HuH-7 (cell line): ENCODE data around the gene CCDC88C.

Experiments
- DNase-seq: peaks from one replicate; pipeline ENCODE4 v3.0.0; 2011; ENCODE audit warnings: low spot score

The CCDC88C gene

DNA sequence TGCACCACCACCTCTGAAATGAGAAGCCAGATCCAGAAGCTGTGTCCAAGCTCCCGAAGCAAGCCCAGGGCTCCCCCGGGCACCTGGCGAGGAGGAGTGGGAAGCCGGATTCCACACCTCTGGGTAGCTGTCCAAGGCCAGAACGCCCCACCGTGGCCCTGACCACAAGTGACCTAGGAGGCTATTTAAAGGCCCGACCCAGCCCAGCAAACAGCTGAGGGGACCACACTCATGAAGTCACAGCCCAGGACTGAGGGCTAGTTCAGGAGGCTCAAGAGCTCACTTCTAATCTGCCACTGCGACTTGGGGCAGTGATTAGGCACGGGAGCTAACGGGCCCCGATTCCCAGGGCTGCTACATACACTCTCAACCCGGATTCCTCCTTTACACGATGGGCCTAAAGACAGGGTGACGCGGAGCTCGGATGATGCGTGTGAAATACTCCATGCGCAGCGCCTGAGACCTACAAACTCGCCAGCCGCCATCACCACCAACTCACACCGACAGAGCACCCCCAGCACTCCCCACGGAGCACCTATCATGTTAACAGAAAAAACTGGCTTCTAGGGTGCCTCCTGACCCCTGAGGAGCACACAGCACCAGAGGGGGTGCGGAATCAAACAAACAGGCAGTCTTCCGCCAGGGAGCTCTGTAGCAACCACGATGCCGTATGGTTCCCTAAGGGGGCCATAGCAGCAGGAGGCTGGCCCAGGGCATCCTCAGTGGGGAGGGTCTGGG lies 89.1 kb downstream of the CCDC88C start:
- no peak for DNase-seq

DNA sequence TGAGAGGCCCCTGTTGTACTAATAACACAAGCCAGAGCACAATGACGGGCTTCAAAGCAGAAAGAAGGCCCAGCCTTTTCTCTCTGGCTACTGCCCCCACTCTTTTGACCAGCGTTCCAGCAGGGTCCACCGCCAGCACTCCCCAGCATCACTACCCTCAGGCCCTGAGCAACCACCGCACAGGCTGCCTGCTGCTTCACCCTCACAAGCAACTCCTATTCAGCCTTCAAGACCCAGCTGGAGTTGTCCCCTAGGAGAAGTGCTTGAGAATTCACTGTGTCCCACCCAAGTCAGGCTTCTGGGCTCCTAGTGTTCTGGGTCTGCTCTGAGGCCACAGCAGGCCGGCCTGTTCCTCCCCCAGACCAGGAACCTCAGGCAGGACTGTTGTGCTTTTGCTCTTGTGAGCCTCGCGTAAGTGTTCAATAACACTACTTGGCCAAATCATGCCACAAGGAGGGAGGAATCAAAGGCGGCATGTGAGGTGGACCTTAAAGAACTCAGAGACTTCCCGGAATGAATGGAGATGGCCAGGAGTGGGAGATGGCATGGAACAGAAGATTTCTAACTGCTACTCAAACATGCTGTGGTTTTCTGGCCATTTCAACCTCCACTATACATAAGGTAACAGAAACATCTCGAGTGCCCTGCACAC lies 89.8 kb downstream of the CCDC88C start:
- DNase-seq = no peak

DNA sequence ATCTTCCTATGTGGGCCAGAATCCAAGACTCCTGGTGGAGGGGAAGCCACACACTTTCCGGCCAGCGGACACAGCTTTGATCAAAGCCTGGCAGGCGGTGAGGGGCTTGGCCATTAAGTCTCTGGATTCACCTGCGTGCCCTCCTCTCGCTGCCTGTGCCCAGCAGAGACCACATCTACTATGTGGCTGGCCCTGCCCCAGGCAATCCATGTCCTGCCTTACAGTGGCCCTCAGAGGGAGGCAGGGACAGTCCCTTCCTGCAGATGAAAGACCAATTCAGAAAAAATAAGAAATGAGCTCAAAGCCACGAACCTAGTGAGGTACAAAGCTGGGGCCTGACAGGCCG lies 90.4 kb downstream of the CCDC88C start:
- DNase-seq = no peak

DNA sequence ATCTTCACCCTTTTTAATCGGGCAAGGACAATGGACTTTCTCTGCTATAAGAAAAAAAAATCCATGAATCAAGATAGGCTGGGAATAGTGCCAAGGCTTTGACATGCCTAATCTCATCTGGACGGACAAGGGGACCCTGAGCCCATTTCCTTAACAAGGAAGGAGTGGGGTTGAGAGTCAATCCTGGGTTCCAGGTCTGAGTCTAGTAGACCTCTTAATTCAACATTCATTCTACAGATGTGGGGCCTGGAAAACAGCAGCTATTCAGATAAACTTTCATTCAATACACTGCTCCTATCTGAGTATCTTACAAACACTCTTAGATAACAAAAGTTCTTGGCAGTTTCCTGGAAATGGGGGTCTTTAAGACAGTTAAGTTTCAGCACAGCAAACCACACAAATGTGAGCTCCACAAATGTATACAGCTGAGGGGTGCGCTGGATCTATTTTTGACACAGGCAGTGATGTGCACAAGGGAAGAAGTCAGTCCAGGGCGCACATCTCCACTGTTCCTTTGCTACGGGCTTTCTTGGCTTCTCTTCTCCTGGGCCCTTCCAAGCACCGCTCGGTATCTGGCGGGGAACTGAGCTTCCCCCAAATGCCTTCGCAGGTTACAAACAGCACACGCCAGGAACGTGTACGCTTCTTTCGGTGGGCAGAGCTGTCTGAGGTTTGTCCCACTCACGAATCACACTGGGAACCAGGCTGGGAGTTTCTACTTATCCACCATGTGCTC lies 90.9 kb downstream of the CCDC88C start:
- no peak for DNase-seq

DNA sequence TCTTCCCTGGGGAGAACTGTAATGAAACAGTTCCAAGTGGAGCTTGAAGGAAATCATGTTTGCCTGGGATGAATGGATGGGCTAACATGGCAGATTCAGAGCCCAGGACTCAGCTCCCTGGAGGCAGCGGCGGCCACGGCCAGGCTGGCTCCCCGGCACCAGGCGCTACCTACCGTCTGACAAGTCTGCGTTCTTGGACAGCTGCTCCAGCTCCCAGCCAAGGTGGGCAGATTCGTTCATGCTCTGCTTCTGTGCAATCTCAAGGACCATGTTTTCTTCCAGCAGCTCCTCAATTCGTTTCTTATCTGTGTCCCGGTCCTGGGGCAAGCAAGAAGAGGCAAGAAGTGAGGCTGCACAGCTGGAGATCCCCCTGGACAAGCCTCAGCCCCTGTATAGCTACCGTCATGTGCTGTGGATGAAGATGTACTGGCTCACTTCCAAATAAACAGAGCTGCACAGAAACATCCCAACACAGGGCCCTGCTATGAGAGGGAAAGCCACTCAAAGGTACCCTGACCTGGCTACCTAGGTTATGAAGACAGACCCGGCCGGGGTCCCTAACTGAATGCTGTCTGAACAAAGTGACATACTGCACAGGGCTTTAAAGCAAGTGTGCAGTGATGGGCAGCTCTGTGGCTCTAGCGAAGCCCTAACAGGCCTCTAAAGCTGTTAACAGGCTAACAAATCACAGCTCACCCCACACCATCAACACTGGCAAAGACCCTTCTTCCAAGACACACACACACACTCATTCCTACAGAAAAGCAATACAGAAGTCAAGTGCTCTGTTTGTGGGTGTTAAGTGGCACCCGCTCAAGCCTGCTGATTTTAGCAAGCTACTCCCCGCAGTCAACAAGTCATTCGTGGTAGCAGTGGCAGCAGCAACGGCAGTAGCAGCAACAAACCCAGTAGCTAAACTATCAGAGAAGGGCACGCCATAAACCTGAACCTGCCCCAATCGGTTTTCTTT lies 92.7 kb downstream of the CCDC88C start:
- no peak for DNase-seq

DNA sequence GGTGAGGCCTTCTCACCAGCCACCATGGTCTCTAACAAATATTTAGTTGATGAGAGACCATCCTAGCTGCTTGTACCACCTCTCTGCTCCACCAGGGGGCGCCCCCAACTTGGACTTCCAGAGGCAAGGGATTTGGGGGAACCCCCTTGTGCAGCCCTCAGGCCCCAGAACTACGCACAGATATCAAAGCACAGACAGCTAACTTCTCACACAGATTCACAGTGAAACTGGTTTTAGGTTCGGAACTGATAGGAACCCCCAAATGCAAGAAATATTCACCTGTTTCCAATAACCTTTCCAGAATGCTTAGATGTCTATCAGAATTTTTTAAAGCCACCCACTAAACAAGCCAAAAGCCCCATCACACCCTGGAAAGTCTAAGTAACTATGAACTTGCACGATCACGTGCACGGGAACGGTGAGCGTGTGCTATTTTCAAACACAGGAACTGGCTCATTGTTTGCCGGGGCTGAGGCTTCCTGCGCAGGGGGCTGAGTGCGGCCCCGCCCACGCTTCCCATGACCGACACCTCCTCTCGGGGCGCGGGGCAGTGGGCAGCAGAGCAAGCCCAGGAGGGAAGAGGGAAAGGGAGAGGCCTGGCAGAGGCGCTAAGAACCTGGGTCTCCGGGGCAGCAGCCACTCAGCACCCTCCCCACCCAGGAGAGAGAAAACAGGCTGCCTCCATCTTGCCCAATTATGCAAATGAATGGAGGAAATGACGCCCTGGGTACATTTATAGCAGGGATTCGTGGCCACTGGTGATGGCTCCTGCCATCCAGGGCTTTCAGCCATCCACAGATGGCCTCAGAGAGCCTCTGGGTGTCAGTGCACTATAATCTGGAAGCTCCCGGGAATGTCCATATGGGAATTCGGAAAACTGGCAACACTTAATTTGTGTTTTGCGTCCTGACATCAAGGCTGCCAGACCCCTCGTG lies 93.7 kb downstream of the CCDC88C start:
- peak; percentile 68 for DNase-seq

DNA sequence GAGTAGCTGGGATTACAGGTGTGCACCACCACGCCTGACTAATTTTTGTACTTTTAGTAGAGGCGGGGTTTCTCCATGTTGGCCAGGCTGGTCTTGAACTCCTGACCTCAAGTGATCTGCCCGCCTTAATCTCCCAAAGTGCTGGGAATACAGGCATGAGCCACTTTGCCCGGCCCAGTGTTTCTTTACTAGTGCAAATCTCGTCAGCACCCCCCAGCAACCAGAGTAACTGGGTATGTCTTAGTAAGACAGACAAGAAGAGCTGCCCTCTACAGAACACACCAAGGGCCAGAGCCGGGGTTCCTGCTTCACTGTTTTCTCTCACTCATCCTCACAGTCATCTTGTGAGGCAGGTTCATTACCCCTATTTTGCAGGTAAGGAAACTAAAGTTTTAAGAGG lies 94.6 kb downstream of the CCDC88C start:
- DNase-seq = no peak

DNA sequence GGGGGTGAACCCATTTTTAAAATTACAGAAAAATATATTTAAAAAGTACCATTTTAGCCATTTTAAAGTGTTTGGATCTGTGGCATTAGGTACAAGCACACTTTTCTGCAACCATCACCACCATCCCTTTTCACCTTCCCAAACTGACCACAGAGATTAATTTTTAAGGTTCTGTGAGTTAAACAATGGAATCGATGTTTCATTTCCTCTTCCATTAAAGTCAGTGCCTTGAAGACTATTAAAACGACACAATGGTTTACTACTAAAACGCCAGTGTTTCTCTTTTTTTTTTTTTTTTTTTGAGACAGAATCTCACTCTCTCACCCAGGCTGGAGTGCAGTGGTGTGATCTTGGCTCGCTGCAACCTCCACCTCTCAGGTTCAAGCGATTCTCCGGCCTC lies 95.0 kb downstream of the CCDC88C start:
- no peak for DNase-seq

DNA sequence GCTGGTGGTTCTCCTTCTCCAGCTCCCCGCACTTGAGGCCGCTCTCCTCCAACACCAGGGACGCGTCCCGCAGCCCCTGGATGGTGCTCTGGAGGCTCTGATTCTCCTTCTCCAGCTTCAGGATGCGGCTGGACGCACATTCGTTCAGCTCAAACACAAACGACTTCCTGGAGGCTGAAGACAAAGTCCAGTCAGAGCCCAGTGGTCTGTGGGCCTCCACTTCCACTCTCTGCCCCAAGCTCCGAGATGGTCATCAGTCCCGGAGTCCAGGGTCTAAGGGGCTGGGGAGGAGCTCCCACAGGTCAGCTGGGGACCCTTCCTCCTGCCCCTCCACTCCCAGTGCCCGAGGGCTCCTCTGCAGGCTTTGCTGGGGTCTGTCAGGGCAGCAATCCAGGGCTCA lies 96.5 kb downstream of the CCDC88C start:
- DNase-seq = no peak

DNA sequence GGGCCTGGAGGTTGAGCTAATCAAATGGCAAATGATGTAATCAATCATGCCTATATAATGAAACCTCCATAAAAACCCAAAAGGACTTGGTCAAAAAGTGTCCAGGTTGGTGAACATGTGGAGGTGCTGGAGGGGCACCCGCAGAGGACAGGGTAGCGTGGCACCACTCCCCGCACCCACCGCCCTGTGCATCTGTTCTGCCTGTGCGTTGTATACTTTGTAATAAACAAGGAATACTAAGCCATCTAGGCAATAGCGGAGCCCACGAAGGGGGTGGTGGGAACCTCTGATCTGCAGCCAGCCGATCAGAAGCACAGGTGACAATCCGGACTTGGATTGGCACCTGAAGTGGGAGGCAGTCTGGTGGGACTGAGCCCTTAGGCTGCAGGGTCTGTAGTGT lies 97.4 kb downstream of the CCDC88C start:
- DNase-seq = no peak

DNA sequence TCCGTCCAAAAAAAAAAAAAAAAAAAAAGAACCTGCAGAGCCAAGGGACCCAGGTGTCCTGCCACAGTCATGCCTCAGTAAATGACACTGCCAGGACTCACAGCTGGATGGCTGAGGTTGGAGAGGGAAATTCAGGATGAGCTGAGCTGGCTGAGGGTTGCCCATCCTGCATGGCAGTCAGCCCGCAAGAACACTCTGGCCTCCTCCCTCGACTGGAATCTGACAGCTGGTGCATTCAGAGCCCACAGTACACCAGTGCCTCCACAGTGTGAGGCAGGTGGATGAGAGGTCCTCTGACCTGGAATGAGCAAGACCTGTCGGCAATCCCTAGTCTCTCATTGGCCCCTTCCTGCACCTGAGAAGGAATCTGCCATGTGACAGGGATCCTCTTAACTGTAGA lies 98.7 kb downstream of the CCDC88C start:
- no peak for DNase-seq

DNA sequence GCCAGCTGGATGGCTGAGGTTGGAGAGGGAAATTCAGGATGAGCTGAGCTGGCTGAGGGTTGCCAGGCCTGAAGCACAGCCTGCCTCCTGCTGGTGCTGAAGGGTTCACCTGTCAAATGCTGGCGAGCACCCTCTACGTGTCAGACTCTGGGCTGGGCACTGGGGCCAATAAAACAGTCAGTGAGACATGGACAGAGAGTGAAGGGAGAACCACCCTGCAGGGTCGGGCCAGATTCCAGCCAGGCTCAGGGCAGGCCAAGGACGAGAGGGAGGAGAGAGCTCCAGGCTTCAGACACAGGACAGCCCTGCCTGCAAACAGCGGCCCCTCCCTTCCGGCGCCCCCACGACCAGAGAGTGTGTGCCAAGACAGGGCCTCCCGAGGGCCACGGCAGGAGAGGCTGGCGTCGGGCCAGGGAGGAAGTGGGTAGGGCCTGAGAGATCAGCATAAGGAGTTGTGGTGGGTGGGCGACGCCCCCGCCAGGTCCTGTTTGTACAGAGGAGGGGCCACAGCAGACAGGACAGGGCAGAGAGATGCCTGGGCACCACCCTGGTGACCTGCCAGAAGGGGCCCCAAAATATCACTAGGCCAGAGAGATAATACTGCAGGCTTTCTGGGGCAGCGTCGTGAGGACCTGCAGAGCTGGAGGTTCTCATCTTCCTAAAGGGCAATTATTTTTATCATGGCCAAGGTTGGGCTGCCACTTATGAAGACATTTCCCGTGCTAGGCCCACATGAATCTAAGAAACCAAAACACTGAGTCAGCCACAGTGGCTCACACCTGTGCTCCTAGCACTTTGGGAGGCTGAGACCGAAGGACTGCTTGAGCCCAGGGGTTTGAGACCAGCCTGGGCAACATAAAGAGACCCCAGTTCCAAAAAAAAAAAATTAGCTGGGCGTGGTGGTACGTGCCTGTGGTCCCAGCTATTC lies 100.0 kb downstream of the CCDC88C start:
- no peak for DNase-seq

DNA sequence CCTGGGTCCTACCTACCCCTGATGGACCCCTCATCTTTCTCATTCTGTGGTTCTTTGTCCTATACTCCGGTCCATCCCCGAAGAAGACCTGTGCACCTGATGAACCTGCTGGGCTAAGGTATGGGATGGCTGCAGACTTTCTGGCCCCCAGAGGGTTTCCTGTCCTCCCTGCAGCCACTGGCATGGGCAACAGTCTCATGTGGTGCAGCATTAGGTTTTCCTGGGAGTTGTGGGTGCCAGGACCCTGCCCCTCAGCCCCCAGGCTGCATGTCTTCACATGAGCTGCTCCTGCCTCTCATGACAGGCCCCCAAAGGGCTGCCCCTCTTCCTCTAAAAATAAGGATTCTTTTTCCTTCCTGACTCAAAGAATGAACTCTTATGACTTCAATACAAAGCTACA lies 100.9 kb downstream of the CCDC88C start:
- DNase-seq = no peak

DNA sequence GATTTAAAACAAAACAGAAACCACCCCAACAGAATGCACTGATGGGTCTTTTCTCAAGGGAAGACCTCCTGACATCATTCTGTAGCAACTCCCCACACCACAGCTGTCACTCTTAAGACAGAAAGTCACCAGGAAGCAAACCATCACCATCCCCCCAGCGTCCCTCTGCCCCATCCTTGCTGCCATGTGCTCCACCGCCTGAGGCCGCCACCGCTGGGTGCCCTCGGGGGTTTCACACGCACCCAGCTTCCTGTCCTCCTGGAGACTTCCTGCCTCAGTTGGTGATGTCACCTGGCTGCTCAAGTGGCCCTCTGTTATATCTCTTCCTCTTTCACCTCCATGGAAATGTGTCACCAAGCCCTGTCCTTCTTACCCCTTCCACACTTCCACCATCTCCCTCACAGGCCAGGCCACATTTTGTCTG lies 101.8 kb downstream of the CCDC88C start:
- no peak for DNase-seq

DNA sequence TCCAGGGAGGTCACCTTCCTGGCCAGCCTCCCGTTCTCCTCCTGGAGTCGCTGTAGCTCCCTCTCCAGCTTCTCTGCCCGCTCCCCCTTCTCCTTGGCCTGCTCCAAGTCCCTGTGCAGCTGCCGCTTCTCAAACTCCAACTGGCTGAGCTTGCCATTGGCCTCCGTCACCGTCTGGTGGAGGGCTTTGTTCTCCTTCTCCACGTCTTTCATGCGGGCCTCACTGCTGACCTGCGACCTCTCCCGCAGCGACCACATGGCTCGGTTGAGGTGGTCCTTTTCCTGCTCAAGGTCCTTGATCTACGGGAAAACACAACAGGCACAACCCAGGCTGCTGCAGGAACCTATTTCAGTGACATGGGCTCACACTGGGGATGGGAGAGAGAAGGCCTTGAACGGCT lies 103.8 kb downstream of the CCDC88C start:
- no peak for DNase-seq

DNA sequence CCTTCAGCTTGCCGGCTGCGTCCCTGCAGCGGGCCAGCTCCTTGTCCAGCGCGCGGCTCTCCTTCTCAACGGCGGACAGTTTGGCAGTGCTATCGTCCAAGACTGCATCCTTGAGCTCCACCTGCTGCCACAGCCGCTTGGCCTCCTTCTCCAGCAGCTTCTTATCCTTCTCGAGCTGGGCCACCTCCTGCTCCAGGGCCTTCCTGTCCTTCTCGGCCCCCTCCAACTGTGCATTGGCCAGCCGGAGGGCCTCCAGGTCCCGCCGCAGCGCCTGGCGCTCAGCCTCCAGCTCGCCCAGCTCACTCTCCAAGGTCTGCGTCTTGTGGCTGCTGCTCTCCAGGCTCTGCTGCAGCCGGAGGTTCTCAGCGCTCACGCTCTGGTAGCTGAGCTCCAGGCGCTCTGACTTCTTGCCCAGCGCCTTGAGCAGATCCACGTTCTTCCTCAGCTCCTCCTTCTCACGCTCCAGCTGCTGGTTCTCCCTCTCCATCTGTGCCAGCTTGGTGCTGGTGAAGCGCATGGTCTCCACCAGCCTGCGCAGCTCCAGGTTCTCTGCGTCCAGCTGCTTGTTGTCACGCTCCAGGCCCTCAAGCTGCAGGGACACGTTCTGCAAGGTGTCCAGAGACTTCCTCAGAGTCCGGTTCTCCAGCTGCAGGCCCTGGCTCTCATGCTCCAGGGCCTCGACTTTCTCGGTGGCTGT lies 104.3 kb downstream of the CCDC88C start:
- DNase-seq = no peak

DNA sequence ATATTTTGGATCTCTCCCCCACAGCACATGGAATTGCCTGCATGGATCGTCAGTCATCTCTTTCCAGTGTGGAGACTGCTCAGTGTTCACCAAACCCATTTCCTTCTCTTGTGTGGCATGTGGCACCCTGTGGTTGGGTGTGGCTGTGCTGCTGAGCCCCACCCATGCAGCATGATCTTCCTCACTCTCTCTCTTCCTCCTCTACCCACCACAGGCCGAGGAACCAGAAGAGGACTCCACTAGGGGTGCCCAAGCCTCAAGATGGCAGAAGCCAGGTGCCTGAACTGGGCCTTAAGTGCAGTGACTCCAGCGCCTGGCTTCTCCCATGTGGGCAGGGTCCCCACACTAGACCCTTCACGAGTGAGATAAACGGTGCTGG lies 106.3 kb downstream of the CCDC88C start:
- no peak for DNase-seq

DNA sequence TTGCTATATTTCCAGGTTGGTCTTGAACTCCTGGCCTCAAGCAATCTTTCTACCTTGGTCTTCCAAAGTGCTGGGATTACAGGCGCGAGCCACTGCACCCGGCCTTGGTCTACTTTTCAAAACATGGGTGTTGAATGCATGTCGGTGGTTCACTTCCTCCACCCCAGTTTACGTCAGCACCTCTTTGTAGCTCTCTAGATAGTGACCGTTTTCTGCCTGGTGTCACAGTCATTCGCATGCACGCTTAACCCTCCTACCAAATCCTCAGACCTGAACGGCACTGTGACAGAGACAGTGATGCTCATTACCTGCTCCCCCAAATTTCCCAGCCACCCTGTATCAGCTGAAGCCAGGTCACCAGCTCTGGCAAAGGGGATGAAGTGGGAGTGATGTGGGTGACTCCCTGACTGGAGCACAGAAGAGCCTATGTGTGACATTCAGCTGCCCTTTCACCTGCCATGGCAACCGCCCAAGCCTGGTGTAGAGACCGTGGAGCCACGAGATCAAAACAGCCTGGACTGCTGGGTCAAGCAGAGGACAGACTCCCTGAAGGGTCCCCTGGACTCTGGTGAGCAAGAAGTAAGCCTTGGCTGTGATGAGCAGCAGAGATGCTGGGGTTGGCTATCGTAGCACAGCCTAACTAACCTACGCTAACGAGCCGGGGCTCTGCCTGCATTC lies 106.9 kb downstream of the CCDC88C start:
- no peak for DNase-seq

DNA sequence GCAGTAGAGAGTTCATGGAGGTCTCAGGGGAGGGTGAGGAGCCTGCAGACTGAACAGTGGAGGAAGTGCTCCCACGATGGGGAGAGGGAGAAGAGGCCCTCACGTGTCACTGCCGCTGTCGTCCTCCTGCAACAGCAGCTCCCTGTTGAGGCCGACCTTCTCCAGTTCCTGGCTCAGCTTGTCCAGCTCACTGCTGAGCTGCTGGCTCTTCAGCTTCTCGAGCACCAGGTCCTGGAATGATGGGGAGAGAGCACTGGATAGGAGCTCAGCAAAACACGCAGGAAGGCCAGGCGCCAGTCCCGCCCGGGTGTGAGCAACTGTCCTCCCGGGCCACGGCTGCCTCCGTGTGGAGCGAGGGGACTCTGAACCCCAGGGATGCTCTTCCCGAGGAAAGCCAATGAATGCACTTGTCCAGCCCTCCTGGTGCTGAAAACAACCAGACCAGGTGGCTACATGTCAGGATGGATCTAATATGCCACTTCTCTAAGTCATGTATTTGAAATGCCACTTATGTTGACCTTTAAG lies 107.8 kb downstream of the CCDC88C start:
- DNase-seq = no peak
